Ovary (tissue), 3 donors: ENCODE data around the gene JAK1.

Experiments used
- CTCF ChIP-seq, 3 donors: fragments of 450-650 bp in 2 of 3; fragments of 200-600 bp in 1 of 3; IDR thresholded peaks; one replicate each; pipeline versions ENCODE4 v1.5.1 to v1.8.0; 2016 to 2022; ENCODE audit warnings: antibody characterized with exemption in 3 of 3, mild to moderate bottlenecking in 1 of 3
- EP300 ChIP-seq: sonication (generic); formaldehyde crosslinking; IDR thresholded peaks from one replicate; pipeline ENCODE4 v1.6.1; 2017; ENCODE audit warnings: antibody characterized with exemption
- donor health status: DM: no; HTN: no; CAD: no.

- TF ChIP-seq CTCF (IDR thresholded peaks at IDR 0.05) (no peak), EP300 (peak; percentile 61)
Measured at GRCh38 chr1:64898107-64898861, 68.1 kb downstream of the JAK1 start.
